Osteocyte (in vitro differentiated cells): ENCODE measurements around the gene BTD. TPM values are rescaled to one million over a fixed set of nuclear protein-coding genes. Genes with fewer than 3 reads are reported as not detected.
A peak's percentile ranks its signal among the peaks of the same experiment; 100 is the strongest.

Source experiments
- DNase-seq: peaks from one replicate; pipeline ENCODE4 v3.0.0; 2021; ENCODE audit warnings: mixed read lengths; ENCODE audit not compliant: unreplicated experiment; ENCODE audit errors: extremely low spot score
- H3K27ac Mint-ChIP-seq: one replicate; pipeline ENCODE4 v1.8.0; 2021; ENCODE audit warnings: mild to moderate bottlenecking, mixed read lengths; ENCODE audit not compliant: unreplicated experiment
- H3K27me3 Mint-ChIP-seq: one replicate; pipeline ENCODE4 v1.8.0; 2021; ENCODE audit warnings: mixed read lengths; ENCODE audit not compliant: unreplicated experiment
- H3K36me3 Mint-ChIP-seq: one replicate; pipeline ENCODE4 v1.8.0; 2021; ENCODE audit warnings: mixed read lengths; ENCODE audit not compliant: unreplicated experiment
- H3K4me1 Mint-ChIP-seq: one replicate; pipeline ENCODE4 v1.8.0; 2021; ENCODE audit warnings: mixed read lengths; ENCODE audit not compliant: unreplicated experiment
- H3K4me3 Mint-ChIP-seq: one replicate; pipeline ENCODE4 v1.8.0; 2021; ENCODE audit warnings: mild to moderate bottlenecking, moderate library complexity, mixed read lengths; ENCODE audit not compliant: unreplicated experiment
- H3K9me3 Mint-ChIP-seq: one replicate; pipeline ENCODE4 v1.8.0; 2021; ENCODE audit warnings: mixed read lengths; ENCODE audit not compliant: unreplicated experiment
- total RNA-seq: library from RNA; stranded (reverse); gene quantifications from 2 replicates; pipeline ENCODE4 v1.2.1, GENCODE V29; 2021
- TF ChIP-seq, protein P1 (sequence below): fragments of 200-600 bp; sonication (generic); IDR thresholded peaks from 2 replicates; pipeline ENCODE4 v1.5.0; 2021; ENCODE audit warnings: antibody characterized with exemption, mild to moderate bottlenecking, moderate library complexity

Gene BTD
- total RNA-seq, 1 donor from 2014 or later: 28.9 TPM

DNA sequence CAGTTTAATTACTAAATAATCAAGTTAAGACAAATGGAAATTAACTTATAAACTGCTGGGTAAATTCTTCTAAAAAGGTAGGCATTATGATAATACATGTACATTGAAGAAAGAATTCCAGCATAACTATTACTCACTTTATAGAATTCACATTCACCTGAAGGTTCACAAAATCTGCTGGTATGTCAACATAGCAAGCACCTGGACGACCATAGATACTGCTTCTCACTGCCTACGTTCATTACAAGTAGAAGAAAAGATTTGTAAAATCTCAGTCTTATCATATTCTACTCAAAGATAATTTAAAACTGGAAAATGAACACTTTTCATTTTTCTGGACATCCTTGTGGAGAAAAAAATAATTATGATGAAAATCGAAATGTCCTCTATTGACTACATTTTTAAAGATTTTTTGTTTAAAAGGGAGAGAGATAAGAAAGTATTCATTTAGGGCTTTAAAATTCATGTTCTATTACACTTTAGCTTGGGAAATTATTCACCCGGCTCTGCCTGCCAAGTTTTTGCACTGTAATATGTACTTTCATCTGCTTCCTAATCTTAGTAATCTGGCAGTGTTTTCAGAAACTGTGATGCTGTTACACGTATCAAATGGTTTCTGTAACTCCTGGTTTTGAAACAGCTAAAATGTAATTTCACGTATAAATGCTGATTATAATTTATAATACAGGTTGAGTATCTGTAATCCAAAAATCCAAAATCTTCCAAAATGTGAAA lies 16.3 kb upstream of the BTD start:
- Mint-ChIP-seq H3K27ac (no peak overlapping the region), H3K27me3 (no peaks in the 10 kb centered on the region), H3K4me1 (peaks cover 17% of the 10 kb centered on the region), H3K4me3 (no peak overlapping the region), H3K36me3 (peaks cover 48% of the 10 kb centered on the region), H3K9me3 (no peaks in the 10 kb centered on the region)
- TF ChIP-seq, protein P1, sequence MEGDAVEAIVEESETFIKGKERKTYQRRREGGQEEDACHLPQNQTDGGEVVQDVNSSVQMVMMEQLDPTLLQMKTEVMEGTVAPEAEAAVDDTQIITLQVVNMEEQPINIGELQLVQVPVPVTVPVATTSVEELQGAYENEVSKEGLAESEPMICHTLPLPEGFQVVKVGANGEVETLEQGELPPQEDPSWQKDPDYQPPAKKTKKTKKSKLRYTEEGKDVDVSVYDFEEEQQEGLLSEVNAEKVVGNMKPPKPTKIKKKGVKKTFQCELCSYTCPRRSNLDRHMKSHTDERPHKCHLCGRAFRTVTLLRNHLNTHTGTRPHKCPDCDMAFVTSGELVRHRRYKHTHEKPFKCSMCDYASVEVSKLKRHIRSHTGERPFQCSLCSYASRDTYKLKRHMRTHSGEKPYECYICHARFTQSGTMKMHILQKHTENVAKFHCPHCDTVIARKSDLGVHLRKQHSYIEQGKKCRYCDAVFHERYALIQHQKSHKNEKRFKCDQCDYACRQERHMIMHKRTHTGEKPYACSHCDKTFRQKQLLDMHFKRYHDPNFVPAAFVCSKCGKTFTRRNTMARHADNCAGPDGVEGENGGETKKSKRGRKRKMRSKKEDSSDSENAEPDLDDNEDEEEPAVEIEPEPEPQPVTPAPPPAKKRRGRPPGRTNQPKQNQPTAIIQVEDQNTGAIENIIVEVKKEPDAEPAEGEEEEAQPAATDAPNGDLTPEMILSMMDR: no peak
- no peak for DNase-seq

DNA sequence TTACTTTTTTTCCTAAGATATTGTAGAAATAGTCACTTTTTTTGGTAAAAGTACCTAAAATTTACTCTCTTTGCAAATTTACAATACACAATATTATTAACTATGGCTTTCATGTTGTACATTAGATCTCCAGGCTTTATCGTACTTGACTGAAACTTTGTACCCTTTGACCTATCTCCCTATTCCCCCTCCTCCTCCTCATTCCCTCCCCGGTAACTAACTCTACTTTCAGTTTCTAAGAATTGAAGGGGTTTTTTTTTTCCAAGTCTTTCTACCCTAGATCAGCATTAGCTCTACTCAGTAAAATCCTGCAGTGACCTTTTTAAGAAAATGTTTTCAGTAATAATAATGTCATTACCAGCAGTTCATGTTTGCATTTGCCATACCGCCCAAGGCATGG lies 10.3 kb upstream of the BTD start:
- Mint-ChIP-seq H3K36me3 (peaks cover 22% of the 10 kb centered on the region), H3K27me3 (no peaks in the 10 kb centered on the region), H3K9me3 (no peaks in the 10 kb centered on the region), H3K27ac (peak overlapping the region; percentile 84), H3K4me1 (peaks cover 14% of the 10 kb centered on the region), H3K4me3 (peak overlapping the region; percentile 69)
- no peak for DNase-seq
- TF ChIP-seq, protein P1: no peak

DNA sequence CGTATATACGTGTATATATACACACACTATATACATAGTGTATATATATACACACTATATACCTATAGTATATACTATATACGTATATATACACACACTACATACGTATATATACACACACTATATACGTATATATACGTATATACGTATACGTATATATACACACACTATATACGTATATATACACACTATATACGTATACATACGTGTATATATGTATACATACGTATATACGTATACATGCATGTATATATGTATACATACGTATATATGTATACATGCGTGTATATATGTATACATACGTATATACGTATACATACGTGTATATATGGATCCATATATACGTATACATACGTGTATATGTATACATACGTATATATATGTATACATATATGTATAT lies 9.6 kb upstream of the BTD start:
- no peak for DNase-seq
- TF ChIP-seq, protein P1: no peak
- no peaks in the 10 kb centered on the region for H3K9me3 Mint-ChIP-seq
- peaks cover 21% of the 10 kb centered on the region for H3K36me3 Mint-ChIP-seq
- H3K27ac Mint-ChIP-seq: no peak overlapping the region
- peaks cover 14% of the 10 kb centered on the region for H3K4me1 Mint-ChIP-seq
- H3K27me3 Mint-ChIP-seq: no peaks in the 10 kb centered on the region
- H3K4me3 Mint-ChIP-seq: no peak overlapping the region

DNA sequence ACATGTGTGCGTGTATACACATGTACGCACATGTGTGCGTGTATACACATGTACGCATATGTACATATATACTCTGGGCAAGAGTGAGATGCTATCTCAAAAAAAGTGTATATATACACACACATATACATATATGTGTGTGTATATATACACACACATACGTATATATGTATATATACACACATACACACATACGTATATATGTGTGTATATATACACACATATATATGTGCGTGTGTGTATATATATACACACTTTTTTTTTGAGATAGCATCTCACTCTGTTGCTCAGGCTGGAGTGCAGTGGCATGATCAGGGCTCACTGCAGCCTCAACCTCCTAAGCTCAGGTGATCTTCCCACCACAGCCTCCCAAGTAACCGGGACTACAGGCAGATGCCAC lies 8.6 kb upstream of the BTD start:
- DNase-seq: no peak
- Mint-ChIP-seq H3K27ac (no peak overlapping the region), H3K36me3 (peaks cover 29% of the 10 kb centered on the region), H3K9me3 (no peaks in the 10 kb centered on the region), H3K4me1 (peaks cover 14% of the 10 kb centered on the region), H3K4me3 (no peak overlapping the region), H3K27me3 (no peaks in the 10 kb centered on the region)
- TF ChIP-seq, protein P1: no peak

DNA sequence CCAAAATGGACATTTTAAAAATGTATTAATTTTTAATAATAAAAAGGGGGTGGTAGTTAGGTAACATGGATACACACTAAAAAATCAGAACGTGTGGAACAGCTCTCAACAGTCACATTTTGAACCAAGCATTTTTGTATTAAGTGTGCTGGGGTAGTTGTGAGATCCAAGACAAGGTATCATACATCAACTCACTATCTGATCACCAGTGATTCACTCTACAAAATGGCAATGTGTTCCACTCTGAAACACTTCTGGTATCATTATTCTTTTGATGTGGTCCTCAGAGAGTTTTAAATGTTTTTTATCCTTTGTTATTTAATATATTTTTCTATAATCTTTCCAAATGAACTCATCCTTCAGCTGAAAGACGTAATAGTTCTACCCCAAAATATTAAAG lies 5.6 kb upstream of the BTD start:
- peaks cover 24% of the 10 kb centered on the region for H3K4me1 Mint-ChIP-seq
- peaks cover 27% of the 10 kb centered on the region for H3K36me3 Mint-ChIP-seq
- no peak overlapping the region for H3K4me3 Mint-ChIP-seq
- no peak overlapping the region for H3K27ac Mint-ChIP-seq
- TF ChIP-seq, protein P1: no peak
- H3K27me3 Mint-ChIP-seq: no peaks in the 10 kb centered on the region
- DNase-seq: no peak
- H3K9me3 Mint-ChIP-seq: no peaks in the 10 kb centered on the region
